Parathyroid adenoma (tissue), 2 donors: ENCODE data around the gene GJA3.

Experiments used
- H2AFZ ChIP-seq: fragments of 300-600 bp; sonication (generic); one replicate; pipeline ENCODE4 v1.7.0; 2017; ENCODE audit warnings: antibody characterized with exemption, mild to moderate bottlenecking
- H3K27ac ChIP-seq: fragments of 300-600 bp; sonication (generic); one replicate; pipeline ENCODE4 v1.7.0; 2017
- H3K27me3 ChIP-seq: fragments of 300-600 bp; sonication (generic); one replicate; pipeline ENCODE4 v1.7.0; 2017; ENCODE audit warnings: low read length; ENCODE audit not compliant: control insufficient read depth, insufficient read depth
- H3K36me3 ChIP-seq: fragments of 300-600 bp; sonication (generic); one replicate; pipeline ENCODE4 v1.7.0; 2017; ENCODE audit warnings: low read length; ENCODE audit not compliant: control insufficient read depth, insufficient read depth
- H3K4me1 ChIP-seq: fragments of 300-600 bp; sonication (generic); one replicate; pipeline ENCODE4 v1.7.0; 2017; ENCODE audit warnings: control low read depth
- H3K4me2 ChIP-seq: fragments of 300-600 bp; sonication (generic); one replicate; pipeline ENCODE4 v1.7.0; 2017; ENCODE audit warnings: low read length
- H3K4me3 ChIP-seq: fragments of 300-600 bp; sonication (generic); one replicate; pipeline ENCODE4 v1.7.0; 2017; ENCODE audit warnings: low read depth, low read length
- H3K79me2 ChIP-seq: fragments of 300-600 bp; sonication (generic); one replicate; pipeline ENCODE4 v1.7.0; 2017; ENCODE audit warnings: control low read depth
- H3K9ac ChIP-seq: fragments of 300-600 bp; sonication (generic); one replicate; pipeline ENCODE4 v1.7.0; 2017; ENCODE audit warnings: mild to moderate bottlenecking
- H3K9me3 ChIP-seq: fragments of 300-600 bp; sonication (generic); one replicate; pipeline ENCODE4 v1.7.0; 2017; ENCODE audit warnings: low read length; ENCODE audit not compliant: control insufficient read depth
- CTCF ChIP-seq: fragments of 300-600 bp; sonication (generic); IDR thresholded peaks from one replicate; pipeline ENCODE4 v1.7.0; 2017; ENCODE audit warnings: antibody characterized with exemption, mild to moderate bottlenecking
- donor health status: primary hyperparathyroidism.

The GJA3 gene

GRCh38 chr13:20140487-20140886 lies 20.4 kb downstream of the GJA3 start:
- Histone ChIP-seq H3K4me3 (no peak overlapping the region), H3K27ac (no peak overlapping the region), H3K79me2 (no peaks in the 10 kb centered on the region), H2AFZ (no peak overlapping the region), H3K4me1 (no peaks in the 10 kb centered on the region), H3K27me3 (no peaks in the 10 kb centered on the region), H3K4me2 (no peak overlapping the region), H3K9ac (no peak overlapping the region), H3K36me3 (no peaks in the 10 kb centered on the region), H3K9me3 (no peaks in the 10 kb centered on the region)
- TF ChIP-seq CTCF = no peak

GRCh38 chr13:20137875-20138274 lies 23.0 kb downstream of the GJA3 start:
- H3K27me3 ChIP-seq = no peaks in the 10 kb centered on the region
- no peaks in the 10 kb centered on the region for H3K9me3 ChIP-seq
- no peaks in the 10 kb centered on the region for H3K36me3 ChIP-seq
- H3K79me2 ChIP-seq = no peaks in the 10 kb centered on the region
- no peak overlapping the region for H3K27ac ChIP-seq
- H3K4me3 ChIP-seq = no peak overlapping the region
- no peaks in the 10 kb centered on the region for H3K4me1 ChIP-seq
- H3K4me2 ChIP-seq = no peak overlapping the region
- no peak for TF ChIP-seq CTCF
- H2AFZ ChIP-seq = no peak overlapping the region
- no peak overlapping the region for H3K9ac ChIP-seq

DNA sequence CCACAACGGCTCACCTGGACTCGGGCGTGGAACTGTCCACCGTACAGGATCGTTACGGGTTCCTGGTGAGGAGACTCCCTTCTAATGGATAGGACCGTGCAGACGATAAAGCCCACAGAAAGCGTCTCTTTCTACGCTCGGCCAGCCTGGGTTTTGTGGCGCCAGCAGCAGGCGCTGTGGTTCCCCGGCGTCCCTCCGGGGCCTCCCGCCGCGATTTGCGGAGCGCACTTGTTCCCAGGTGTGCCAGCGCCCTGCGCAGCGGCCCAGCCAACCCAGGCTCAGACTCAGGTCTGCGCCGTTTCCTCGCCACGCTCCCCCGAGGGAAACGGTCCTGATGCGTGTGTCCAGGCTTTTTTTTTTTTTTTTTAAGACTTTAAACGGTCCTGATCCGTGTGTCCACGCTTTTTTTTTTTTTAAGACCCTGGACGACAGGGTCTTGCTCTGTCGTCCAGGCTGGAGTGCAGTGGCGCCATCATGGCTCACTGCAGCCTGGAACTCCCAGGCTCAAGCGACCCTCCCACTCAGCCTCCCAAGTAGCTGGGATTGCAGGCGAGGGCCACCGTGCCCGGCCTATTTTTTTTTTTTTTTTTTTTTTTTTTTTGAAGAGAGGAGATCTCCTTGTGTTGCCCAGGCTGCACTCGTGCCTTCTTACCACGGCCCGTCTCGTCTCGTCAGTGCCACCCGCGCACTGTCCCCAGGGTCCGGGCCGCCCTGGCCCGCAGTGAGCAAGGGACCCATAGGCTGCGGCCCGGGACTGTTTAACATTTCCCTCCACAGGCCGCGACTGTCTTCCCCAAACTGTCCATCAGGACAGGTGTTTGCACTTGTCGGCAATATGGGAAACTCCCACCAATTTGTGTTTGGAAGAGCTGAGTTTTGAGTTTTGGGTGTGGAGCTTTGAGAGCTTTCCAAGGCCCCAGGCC lies 23.8 kb downstream of the GJA3 start:
- H3K4me2 ChIP-seq = no peak overlapping the region
- H2AFZ ChIP-seq = peak overlapping the region; percentile 60
- H3K4me3 ChIP-seq = no peak overlapping the region
- no peak overlapping the region for H3K27ac ChIP-seq
- H3K27me3 ChIP-seq = no peaks in the 10 kb centered on the region
- no peaks in the 10 kb centered on the region for H3K4me1 ChIP-seq
- H3K9ac ChIP-seq = no peak overlapping the region
- no peaks in the 10 kb centered on the region for H3K36me3 ChIP-seq
- TF ChIP-seq CTCF = peak; percentile 17
- no peaks in the 10 kb centered on the region for H3K9me3 ChIP-seq
- H3K79me2 ChIP-seq = no peaks in the 10 kb centered on the region

GRCh38 chr13:20134732-20135131 lies 26.1 kb downstream of the GJA3 start:
- H3K9ac ChIP-seq = no peak overlapping the region
- H3K4me2 ChIP-seq = no peak overlapping the region
- H3K36me3 ChIP-seq = no peaks in the 10 kb centered on the region
- H3K27ac ChIP-seq = no peak overlapping the region
- no peak overlapping the region for H3K4me3 ChIP-seq
- no peaks in the 10 kb centered on the region for H3K79me2 ChIP-seq
- TF ChIP-seq CTCF = no peak
- H2AFZ ChIP-seq = no peak overlapping the region
- H3K9me3 ChIP-seq = no peaks in the 10 kb centered on the region
- H3K27me3 ChIP-seq = no peaks in the 10 kb centered on the region
- H3K4me1 ChIP-seq = no peaks in the 10 kb centered on the region
